SKM-1 (cell line): ENCODE measurements around the gene KLF6.

Source experiments
- DNase-seq: peaks from one replicate; lab custom pipeline; 2025; ENCODE audit not compliant: unreplicated experiment; lab: John Stamatoyannopoulos, UW

KLF6 gene

GRCh38 chr10:3784510-3785250, at the start of gene KLF6:
TSS of gene KLF6 (minus strand) at chr10:3785209. CDS start at chr10:3785014, 195 bp downstream.
- no peak for DNase-seq

DNA sequence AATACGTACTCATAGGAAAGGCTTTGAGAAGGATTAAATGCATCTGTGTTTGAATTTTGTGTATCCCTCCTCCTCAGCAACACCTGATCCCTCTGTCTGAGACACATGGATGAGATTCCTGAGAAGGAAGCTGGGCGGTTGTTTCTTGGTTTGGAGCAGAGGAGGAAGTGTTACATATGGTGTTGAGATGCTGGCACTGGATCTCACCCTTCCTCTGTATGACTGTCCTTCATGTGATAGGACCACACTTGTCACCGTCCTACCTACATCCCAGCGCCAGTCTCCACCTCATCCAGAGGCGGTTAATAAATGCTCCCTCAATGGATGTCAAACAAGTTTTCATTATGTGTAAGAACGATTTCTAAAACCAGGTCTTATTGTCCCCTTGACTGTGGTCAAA, 49.4 kb upstream of the KLF6 start:
- no peak for DNase-seq

DNA sequence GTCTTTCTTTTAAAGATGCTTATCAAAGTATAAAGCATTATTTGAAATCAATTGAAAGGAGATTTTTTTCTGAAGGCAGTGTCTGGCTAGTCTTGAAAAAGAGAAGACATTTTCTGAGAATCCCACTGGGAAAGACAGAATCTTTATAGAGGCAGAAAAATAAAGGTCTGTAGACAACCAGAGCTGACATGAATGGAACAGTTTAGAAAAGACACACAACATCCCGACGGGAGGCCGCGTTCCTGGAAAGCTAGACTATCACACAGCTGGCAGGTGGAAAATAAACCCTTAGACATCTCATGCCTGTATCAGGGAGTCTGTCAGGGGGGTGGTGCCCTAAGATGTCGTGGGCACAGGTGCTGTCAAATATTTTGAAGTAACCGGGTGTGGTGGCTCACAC, 48.0 kb upstream of the KLF6 start:
- DNase-seq = no peak

DNA sequence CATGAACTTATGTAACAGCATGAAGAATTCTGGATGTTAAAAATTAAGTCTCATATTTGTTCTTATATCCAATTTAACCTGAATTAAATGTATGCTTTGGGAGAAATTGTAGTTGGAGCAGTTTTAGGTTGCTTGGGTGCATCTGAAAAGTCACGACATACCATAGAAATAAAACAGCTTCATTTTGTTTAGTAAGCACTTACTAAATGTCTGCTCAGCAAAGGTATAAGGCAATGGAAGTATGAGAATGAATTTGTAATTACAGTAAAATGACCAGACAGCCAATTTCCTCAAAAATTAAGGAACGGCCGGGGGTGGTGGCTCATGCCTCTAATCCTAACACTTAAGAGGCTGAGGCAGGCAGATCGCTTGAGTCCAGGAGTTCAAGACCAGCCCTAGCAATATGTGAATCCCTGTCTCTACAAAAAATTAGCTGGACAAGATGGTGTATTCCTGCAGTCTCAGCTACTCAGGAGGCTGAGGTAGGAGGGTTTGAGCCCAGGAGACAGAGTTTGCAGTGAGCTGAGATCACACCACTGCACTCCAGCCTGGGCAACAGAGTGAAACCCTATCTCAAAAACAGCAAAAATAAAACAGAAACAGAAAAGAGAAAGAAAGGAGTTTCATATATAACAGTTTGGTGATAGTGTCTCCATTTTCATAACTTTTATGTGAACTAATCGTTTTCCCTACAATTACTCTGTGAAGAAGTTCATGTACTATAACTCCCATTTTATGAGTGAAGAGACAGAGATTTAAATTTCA, 47.2 kb upstream of the KLF6 start:
- DNase-seq = no peak

DNA sequence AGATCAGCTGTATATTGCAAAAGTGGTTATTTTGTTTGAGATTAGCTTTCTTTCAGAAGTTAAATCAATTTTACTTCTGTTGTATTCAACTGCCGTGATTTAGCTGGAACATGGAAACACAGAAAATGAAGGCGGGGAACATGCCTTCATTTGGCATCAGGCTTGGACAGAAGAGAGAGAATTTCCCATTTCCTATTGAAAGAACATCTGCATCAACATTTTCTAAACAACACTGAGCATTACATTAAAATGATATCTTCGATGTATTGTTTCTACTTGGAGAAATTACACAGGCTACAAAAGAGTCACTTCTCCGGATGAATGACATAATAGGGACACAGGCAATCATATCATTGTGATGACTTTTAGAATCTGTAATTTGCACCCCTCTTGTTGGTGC, 46.6 kb upstream of the KLF6 start:
- DNase-seq = no peak

DNA sequence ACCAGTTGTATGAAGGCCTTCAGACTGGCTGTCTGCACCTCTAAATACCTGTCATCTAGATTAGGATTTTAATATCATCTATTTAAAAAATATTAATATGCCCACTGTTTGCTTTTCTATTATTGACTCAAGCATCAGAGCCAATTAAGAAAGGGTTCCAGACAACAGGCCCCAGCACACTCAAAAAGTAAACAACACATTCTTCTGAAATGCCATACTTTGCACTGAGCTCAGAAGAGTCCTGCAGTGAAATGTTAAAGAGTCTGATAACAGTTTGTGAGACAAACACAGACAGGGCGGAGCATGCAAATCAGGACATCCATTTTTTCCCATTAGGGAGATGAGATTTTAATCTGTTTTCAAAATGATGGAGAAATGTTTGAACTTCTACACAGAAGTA, 45.9 kb upstream of the KLF6 start:
- DNase-seq = no peak

DNA sequence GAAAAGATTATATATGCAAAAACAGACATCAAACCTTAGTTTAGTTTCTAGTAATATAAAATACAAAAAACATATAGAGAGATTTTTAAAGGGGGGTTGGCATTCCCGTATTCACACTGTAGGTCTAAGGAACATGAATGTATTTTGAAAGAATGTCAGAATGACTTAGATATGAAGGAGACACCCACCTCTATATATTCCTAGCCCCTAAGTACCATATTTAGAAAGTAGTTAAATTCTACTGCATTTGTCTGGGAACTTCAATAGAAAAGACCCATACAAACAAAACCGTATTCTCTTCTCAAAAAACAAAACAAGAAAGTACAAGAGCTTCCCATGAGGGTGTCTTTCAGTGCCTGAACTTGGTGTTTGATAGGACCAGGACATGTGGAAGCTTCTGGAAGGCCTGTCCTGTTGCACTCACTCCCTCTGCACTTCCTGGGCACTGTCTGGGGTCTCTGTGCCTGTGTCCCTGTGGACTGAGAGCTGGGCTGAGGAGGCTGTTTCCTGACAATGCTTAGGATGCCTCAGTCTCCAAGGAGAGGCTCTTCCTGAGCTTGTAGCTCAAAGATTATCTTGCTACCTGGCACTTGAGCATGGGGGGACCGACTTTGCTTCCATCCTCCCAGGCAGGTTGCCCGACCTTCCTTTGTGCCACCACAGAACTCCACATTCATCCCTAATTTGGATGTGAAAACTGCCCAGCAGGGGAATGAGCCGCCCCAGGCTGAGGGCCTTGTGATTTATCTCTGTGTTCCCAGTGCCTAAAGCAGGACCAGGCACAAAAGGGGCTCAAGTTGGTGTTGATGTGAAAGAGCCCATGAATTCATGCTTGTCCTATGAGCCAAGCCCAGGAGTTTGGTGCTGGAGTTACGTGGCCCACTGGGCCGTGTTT, 44.4 kb upstream of the KLF6 start:
- DNase-seq = no peak

GRCh38 chr10:3828404-3829155, 43.6 kb upstream of the KLF6 start:
- no peak for DNase-seq

DNA sequence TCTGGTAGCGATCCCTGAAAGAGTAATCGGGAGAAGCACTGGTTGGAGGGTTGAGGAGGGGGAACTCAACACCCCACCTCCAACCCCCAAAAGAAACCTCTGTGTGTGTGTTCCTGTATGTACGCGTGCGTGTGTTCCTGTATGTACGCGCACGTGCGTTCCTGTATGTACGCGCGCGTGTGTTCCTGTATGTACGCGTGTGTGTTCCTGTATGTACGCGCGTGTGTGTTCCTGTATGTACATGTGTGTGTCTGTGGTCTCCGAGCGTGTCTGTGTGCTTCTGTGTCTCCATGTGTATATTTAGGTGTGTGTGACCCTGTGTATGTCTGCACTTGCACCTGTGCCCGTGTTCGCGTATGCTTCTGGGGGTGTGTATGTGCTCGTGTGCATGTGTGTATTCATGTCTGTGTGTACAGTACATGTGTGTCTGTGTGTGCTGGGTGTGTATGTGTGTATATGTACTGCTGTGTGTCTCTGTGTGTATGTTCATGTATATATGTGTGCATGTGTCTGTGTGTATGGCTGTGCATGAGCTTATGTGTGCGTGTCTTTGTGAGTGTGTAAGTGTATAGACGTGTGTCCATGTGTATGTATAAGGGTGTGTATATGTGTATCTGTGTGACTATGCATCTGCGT, 42.9 kb upstream of the KLF6 start:
- DNase-seq = no peak

DNA sequence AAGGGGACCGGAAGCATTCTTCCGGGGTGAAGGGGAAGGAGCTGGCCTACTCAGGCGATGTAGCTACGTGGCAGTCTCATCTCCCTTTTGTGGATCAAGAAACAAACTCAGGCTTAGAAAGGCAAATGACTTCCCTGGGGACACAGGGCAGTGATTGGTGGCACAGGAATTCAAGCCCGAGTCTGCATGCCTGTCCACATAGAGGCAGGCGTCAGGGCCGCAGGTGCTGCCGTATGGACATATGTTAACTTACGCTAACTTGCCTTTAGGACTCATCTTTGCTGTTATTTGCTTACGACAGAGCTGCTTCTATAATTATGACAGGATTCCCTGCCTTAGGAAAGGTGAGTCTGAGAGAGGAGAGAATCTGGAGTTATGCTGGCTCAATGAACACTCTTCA, 42.3 kb upstream of the KLF6 start:
- DNase-seq = no peak

- no peak for DNase-seq
Measured at GRCh38 chr10:3825862-3826351, 40.9 kb upstream of the KLF6 start.

GRCh38 chr10:3825244-3825643, 40.2 kb upstream of the KLF6 start:
- no peak for DNase-seq

DNA sequence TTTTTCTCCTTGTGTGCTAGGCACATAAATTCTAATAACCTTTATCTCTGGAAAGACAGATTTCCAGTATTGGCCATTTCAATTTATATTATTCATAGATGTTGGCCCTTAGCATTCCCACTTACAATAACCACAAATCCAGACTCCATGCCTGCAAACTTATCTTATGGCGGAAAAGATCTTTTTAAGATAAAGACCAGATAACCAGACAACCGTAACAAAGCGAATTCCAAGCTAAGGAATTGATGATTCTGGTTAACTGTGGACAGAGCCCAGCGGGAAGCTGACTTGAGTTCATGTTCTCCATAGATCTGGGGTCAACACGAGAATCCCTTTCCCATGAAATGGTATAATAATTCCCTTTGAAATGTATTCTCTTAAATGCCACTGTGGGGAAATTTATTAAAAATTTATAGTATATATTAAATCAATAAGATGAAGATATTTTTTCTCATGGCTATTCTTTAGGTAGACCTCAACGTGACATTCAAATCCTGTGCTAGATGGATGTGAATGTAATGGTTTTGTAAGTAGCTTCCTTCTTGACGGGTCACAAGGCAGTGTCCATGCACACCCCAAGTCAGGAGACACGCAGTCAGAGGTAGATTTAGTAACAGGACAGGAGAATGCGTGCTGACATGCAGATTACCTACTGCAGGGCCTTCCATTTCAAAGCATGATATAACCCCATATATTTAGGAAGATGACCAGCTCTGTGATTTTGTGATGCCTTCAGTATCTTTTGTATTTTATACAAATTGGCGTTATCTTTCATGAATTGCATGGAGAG, 37.7 kb upstream of the KLF6 start:
- no peak for DNase-seq

DNA sequence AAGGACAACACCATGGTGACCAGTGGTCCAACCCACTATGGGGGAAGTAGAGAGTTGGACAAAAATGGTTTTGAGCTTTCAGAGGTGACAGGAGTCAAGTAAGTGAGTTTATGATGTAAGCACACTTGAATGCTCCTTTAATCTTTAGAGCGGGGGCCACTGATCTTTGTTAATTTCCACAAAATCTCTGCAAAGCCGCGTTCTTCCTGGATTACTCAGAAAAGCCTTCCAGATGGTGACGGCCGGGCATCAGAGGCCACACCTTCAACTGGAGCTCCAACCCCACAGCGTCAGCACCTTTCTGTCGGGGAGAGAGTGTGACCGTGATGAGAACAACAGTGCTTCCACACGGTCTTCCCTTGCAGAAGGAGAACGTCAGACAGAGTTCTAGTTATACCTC, 35.2 kb upstream of the KLF6 start:
- DNase-seq = no peak

DNA sequence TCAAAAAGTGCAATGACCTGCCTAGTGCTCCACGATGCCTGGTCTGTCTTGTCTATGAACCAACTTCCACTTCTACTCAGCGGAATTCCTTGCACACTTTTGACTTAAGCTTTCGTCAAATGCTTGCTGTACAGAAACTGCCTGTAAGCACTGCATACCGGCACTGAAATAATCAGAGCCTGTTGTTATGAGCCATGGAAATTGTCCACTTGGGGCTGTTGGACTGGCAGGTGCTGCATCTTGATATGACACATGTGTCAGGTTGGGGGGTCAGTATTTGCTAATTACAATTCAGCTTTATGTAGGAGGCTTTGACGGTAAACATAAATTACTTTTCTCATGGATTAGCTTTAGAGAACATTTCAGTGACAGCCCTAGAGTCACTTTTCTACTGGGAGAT, 32.0 kb upstream of the KLF6 start:
- DNase-seq = no peak

GRCh38 chr10:3814838-3815220, 29.8 kb upstream of the KLF6 start:
- DNase-seq = no peak

DNA sequence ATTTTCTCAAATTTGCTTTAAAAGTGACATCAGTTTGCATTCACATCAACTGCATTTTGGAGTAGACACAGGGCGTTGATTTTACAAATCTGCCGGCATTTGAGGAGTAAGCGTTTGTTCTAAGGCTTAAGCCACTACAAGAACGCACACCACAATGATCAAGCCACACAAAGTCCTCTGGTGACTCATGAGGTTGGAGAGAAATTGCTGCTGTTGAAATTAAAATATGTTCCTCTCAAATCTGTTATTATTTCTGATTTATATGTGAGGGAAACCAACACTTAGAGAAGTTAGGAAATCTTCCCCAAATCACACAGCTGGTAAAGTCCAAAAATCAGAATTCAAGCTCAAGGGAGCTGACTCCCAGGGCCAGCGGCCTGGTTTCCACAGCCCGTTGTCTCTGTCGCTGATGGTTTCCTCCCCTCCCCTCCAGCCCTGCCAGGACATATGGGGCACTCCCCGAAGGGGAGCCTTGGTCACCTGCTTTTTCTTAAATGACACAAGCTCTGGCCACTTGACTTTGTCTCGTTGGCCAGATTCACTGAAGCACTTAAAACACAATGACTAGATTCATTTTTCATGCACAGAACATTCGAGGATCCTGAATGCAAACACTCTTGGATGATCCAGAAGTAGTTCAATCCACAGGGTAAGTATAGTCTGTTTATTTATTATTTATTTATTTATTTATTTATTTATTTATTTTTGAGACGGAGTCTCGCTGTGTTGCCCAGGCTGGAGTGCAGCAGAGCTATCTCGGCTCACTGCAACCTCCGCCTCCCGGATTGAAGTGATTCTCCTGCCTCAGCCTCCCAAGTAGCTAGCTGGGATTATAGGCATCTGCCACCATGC, 29.2 kb upstream of the KLF6 start:
- DNase-seq = no peak

GRCh38 chr10:3813267-3813666, 28.3 kb upstream of the KLF6 start:
- DNase-seq = no peak

GRCh38 chr10:3812141-3812540, 27.1 kb upstream of the KLF6 start:
- no peak for DNase-seq
